Activated CD4-positive, alpha-beta T cell treated with anti-CD3 and anti-CD28 coated beads, Interleukin-2, amount 50 U/mL, for 24 hours (primary cell): Measurements from ENCODE around the gene TRIOBP.

Experiments
- DNase-seq, 2 donors: peaks; one replicate each; pipeline ENCODE4 v3.0.0-alpha.2; 2020; ENCODE audit warnings: low read depth in 1 of 2, low spot score in 1 of 2

The TRIOBP gene

DNA sequence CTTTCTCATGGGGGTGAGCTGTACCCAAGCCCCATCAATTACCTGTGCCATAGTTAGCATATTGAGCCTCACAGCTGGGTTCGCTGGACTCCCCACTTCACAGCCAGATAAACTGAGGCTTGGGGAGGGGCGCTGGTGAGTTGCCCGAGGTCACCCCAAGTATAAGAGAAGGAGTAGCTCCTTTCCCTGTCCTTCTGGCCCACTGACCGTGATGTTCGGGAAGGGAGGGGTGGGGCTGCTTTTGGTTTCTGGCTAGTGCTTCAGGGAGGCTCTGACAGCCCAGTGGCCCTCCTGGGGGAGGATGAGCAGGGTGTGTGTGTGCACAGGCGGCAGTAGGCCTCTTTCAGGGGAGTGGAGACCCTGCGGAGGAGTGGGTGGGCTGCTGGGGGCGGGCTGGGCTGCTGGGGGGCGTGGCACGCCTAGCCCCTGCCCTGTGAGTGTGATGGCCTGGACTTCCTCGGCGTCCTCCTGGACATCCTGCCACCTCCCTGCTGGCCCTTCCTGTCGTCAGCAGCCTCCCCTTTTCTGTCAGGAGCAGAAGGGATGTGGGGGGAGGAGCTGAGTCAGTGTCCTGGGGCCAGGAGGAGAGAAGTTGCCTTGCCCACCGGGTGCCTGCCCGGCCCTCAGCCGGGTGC is 50.3 kb downstream of the TRIOBP start:
- DNase-seq: no peak

DNA sequence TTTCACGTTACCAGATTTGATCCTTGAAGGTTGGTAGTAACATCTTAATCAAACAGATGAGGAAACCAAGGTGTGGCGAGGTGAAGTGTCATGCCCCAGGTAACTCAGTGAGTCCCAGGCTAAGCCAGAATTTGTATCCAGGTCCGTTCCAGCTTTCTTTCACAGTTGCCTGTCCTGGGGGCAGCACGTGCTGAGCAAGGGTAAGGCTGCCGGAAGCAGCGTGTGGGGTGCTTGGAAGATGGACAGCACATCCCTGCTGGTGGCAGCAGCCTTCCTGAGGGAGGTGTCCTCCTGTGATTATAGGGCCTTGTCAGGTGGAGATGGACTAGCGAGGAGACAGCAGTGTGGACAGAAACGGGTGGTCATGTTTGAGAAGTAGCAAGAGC is 50.9 kb downstream of the TRIOBP start:
- no peak for DNase-seq

DNA sequence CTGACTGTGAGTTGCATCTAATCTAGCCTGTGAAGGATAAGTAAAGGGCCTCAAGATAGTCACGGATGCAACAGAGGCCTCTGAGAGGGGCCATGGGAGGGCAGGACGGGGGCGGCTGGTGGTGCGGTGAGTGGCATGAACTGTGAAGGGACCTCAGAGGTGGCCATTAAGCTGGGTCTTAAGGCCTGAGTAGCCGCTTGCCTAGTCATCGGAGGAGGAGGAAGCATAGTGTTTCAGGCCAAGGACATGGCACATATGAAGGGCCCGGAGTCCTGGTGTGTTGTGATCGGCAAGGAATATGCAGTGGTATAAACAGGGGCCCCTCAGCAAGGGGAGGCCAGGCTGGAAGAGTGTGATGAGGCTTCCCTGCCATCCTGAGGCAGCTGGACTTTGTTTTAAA is 51.8 kb downstream of the TRIOBP start:
- no peak for DNase-seq

DNA sequence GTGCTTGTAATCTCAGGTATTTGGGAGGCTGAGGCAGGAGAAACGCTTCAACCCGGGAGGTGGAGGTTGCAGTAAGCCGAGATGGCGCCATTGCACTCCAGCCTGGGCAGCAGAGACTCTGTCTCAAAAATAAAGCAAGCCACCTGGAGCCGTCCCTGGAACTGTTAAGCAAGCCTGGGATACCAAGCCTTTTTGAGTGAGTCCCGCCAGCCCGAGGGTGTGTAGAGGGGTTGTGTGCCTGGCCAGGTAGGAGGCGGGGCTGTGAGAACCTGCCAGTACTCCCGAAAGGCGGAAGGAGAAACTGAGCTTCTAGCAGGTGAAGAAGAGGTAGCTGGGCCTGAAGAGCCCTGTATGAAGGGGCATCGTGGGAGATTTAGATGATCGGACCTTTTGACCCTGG is 52.4 kb downstream of the TRIOBP start:
- DNase-seq: no peak

DNA sequence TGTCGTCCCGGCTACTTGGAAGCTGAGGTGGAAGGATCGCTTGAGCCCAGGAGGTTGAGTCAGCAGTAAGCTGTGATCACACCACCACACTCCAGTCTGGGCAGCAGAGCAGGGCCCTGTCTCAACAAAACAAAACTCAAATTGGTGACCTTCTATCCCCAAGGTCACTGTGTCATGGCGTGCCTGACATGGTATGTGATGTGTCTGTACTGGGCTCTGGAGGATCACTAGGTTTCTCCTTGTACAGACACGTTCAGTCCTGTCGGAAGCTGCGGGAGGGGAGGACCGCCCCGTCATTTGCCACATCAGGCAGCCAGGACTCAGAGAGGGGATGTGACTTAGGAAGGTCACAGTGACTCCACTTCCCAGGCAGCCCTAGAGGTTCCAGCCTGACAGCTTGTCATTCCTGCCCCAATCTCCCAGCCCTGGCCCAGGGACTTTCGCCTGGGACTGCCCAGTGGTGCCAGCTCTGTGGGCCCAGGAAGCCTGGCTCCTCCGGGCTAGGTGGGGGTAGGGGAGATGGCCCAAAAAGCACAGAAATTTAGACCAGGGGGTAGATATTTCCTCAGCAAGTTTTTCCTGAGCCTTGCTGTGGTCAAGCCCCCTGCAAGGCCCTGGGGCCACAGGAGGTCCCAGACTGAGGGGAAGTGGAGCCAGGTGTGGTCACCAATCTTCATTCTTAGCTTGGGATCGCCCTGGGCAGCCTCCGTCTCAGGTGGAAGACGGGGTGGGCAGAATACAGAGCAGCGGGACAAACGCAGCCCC is 53.2 kb downstream of the TRIOBP start:
- no peak for DNase-seq

DNA sequence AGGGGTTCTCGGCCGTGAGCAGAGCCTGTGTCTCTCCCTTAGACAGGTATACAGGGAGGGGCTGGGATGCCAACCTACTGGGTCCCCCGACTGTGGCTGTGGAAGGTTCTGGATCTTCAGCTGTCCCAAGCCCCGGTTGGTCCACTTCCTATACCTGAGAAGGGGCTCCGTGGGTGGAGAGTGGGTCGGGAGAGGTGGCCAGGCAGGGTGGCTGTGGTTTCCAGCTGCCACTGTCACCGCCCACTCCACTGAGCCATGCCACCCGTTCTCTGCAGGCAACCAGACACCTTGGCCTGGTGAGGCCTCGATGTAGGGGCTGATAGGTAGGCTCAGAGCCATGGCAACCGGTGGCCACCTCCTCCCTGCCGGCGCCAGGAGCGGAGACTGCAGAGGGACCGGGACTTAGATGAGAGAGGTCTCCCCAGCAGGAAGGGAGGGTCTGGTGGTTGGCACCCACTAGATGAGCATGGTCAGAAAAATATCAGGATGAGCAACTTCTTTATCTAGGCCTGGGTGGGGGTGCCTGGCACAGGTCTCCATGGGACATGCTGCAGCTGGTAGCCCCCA is 53.8 kb downstream of the TRIOBP start:
- no peak for DNase-seq

DNA sequence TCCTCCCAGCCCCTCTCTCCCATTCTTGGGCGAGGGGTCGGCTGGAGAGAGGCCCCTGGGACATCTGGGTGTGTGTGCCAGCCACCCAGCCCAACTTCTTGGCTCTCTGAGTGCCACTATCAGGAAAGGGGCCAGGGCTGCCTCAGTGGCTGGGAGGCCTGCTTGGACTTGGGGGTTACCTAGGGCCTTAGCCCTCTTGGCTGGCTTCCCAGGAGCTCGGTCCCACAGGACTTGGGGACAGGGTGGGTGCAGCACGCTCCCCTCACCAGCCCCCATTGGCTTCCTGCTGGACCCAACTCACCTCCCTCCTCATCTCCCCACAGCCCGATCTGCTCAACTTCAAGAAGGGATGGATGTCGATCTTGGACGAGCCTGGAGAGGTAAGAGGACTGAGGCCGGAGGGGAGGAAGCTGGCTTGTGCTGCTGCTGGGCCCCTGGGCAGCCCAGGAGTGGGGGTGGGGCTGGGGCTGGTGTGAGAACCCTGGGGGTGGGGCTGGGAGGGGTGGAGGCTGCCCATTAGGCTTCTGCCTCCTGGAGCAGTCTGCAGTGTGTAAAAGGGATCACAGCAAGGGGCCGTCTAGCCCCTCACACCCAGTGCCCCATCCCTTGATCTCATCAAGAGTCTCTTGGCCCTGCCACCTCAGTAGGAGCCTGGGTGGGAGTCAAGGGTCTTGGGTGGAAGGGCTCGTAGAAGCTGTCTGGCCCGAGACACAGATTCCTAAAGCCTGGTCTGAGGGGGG is 54.8 kb downstream of the TRIOBP start:
- DNase-seq: no peak

DNA sequence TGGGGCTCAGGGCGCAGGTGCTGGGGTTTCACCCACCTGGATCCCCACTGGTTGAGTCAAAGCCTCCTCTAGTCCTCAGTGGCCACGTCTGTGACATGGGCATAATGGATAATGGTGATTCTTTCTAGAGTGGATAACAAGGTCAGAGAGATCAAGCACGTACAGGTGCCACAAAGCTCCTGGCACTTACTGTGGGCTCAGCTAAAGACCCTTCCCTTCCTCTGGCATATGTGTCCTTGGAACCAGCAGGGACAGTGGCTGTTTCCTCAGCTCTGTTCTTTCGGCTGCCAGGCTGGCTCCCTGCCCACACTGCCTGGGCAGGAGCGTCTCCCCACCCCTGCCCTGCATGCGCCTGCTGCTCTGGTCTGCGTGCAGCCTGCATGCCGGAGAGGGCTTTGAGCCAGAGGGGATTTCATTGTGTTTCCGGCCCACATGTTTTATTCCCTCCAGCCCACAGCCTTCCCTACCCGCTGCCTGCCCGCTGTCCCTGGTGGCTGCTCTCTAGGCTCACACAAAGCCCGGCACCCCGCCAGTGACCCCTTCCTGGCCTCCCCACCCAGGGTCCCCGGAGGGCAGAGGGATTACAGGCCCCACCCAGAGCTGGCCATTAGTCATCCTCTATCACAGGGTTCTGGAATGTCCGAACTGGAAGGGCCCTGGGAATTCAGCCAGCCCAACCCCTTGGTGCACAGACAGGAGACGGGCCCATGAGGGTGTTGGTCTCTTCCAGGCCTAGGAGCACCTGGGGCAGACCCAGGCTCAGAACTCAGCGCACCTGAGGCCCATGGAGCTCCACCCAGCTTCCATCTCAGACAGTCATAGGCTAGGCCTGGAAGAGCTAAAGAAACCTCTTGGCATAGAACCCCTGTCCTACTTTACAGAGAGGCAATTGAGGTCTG is 55.6 kb downstream of the TRIOBP start:
- DNase-seq: no peak

DNA sequence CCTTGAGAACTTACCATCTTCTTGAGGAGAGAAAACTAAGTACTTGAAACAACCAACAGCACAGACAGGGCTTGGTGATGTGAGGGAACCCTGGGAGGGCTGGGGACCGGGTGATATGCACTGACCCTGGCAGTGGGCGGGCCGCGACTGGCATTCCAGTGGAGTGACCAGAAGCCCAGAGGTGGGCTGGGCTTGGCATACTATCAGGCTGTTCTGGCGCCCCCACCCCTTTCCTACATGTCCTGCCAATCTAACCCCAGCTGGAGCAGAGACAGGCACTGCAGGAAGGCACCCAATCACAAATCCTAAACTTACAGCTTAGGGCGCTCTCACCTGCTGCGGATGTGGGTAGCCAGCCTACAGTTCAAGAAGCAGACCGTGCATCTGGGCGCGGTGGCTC is 56.9 kb downstream of the TRIOBP start:
- DNase-seq: no peak

DNA sequence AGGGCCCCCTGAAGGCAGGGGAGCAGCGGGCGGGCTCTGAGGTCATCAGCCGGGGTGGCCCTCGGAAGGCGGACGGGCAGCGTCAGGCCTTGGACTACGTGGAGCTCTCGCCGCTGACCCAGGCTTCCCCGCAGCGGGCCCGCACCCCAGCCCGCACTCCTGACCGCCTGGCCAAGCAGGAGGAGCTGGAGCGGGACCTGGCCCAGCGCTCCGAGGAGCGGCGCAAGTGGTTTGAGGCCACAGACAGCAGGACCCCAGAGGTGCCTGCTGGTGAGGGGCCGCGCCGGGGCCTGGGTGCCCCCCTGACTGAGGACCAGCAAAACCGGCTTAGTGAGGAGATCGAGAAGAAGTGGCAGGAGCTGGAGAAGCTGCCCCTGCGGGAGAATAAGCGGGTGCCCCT is 60.8 kb downstream of the TRIOBP start:
- no peak for DNase-seq

DNA sequence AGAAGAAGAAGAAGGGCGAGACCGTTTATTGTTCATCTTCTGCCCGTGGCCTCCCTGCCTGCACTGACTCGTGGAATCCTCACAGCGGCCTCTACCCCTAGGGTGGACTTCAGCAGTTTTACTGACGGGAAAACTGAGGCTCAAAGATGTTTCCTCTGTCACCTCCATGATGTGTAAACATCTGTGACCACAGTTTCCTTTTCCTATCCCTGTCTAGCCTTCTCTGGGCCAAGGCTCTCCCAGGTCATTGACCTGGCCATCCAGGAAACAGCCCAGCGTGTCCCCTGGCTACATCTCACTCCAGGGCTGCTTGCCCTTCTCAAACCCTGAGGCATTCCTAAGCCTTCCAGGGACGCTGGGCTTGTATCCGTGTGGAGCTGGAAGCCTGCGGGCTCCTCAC is 61.8 kb downstream of the TRIOBP start:
- no peak for DNase-seq

DNA sequence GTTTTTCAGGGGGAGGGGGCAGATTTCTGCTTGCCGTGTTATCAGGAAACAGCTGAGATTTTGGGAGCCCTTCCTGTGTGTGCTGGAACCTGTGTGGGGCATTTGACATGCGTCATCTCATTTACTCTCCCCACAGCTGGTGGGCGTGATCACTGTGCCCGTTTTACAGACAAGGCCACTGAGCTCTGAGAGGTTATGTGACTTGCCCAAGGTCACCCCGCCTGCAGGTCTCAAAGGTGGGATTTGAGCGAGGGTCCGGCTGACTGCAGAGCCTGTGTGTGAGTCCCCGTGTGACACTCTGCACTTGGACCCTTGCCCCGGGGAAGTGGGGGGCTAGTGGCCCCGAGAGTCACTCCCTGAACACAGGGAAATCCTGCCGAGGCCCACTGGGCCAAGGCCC is 62.4 kb downstream of the TRIOBP start:
- no peak for DNase-seq

DNA sequence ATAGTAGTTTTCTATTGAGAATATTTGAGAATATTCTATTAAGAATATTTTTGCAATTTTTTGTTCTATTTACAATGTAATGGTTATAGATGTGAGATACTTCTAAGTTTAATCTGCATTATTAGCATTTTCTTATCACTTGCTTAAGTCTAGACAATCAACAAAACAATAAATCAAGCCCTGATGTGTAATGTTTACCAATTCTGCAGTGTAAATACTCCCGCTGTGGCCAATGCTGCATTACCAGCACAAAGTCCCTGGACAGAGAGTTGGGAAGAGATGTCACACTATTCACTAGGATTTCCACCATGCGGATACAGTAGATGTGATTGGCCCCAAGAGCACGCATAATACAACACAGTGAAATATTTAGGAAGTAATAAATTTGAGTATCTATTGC is 63.3 kb downstream of the TRIOBP start:
- DNase-seq: no peak

DNA sequence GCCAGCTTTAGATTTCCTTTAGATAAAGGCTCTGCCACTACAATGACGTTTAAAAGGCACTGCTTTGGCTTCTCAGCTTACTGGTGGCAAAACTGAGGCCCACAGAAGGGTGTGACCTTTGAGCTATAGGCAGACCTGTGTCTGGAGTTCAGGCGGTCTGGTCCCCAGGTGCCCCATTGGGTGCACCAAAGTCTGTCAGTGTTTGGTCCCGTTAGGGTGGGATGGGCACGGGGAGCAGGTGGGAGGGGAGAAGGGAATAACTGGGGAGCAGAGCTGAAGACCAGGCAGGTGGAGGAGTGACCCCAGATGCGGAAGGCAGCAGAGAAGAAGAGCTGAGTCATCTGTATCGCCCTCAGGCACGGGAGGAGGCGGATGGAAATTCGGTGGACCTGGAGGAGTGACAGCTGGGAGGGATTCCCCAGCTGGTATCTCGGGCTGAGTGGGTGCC is 65.6 kb downstream of the TRIOBP start:
- DNase-seq: no peak

DNA sequence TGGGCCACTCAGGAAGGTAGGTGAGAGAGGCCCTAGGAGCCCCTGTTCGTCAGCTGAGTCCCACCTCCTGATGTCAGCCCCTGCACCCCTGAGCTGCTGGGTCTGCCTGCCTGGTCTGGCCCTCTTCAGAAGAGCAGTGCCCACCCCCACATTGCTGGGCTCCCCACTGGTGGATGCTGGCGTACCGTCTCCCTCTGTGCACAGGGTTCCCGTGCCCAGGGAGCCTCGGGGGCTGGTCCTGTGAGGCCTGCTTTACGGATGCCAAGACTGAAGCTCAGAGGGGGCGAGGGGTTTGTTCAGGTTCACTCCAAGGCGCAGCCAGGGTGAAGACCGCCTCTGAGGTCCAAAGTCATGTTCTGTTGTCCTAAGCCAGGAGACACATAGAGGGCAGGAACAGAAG is 66.2 kb downstream of the TRIOBP start:
- DNase-seq: no peak

DNA sequence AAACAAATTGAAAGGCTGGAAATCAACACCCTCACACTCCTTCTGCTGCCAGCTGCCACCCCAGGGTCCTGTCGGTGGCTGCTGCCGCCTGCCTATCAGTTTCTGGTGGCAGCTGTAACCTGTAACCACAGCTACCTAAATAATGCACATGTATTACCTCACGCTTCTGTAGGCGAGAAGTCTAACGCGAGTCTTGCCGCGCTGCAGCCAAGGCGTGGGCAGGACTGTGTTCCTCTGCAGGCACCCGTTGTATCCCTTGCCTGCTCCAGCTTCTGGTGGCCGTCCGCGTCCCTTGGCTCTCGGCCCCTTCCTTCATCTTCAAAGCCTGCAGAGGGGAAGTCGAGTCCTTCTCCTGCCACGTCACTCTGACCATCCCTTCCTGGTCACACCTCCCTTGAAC is 66.8 kb downstream of the TRIOBP start:
- no peak for DNase-seq

DNA sequence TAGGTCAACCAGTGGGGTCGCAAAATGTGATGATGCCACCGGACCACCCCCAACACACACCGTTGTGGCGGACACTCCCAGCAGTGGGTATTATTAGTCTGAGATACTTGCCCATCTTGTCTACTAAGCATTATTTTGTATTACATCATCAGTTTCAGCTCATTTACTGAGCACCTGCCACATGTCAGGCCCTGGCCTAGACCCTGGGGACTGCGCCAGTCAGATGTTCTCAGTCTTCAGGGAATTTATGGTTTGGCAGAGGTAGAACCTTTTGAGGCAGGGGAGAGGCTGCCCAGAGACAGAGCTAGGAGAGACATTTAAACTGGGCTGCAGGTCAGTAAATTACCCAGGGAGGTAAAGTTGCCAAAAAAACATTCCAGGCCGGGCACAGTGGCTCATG is 67.8 kb downstream of the TRIOBP start:
- no peak for DNase-seq

DNA sequence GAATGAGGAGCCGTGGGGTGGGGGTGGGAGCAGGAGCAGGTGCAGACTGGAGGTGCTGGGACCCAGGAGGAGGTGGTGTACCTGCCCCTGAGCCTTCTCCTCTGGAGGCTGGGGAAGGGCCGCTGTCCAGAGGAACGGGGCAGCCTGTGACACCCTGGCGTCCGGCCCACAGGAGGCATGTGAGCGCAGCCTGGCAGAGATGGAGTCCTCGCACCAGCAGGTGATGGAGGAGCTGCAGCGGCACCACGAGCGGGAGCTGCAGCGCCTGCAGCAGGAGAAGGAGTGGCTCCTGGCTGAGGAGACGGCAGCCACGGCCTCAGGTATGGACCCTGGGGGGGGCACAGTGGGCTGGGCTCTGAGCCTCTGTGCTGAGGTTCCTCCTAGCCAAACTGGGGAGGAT is 68.7 kb downstream of the TRIOBP start:
- no peak for DNase-seq

DNA sequence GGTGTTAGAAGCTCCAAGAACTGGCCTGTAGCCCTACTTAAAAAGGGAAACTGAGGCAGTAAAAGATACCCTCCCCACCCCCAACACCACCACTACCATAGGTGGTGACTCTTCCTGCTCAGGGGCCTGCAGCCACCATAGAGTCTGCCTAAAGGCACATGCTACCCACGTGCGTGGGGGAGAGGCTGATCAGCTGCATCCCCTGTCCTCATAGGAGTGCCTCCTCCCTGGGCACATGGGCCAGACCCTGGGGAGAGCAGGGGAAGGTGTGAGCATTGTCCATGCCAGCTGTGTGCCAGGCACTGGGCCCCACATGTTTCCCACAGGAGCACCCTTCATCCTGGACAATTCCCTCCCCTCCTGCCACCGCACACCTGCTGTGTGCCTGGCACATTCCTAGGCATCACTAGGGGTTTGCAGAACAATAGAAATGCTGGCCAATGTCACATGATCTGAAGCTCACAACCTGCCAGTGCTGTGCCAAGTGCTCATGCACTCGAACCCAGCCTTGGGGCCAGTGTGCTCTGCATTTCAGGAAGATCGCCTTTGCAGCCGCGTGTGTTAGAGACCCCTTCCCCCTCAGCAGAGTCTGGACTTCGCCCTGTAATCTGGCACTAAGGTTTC is 69.2 kb downstream of the TRIOBP start:
- no peak for DNase-seq

DNA sequence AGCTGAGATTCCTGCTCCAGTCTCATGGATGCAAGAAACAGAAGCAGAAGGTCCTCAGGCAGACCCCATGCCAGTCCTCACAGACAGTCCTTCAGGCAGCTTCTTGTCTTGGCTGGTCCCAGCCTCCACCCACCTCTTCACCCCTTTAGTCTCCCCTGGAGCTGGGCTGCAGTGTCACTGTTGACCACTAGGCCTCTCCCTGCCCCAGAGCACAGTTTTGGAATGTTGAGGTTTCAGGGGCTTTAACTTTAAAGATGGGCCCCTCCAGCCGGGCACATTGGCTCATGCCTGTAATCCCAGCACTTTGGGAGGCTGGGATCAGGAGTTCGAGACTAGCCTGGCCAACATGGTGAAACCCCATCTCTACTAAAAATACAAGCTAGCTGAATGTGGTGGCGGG is 71.4 kb downstream of the TRIOBP start:
- no peak for DNase-seq

DNA sequence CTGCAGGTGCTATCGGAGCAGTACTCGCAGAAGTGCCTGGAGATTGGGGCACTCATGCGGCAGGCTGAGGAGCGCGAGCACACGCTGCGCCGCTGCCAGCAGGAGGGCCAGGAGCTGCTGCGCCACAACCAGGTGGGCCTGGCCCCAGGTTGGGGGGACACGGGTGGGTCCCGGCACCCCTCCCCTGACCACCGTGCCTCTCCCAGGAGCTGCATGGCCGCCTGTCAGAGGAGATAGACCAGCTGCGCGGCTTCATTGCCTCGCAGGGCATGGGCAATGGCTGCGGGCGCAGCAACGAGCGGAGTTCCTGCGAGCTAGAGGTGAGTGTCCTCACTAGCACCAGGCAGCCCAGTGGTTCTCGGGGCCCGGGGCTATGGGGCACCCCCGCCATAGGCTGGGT is 72.2 kb downstream of the TRIOBP start:
- DNase-seq: no peak
